ENCODE measurements around the gene CSRNP2. TPM values are rescaled to one million over a fixed set of nuclear protein-coding genes. Genes with fewer than 3 reads are reported as not detected.

CSRNP2 gene
- total RNA-seq, 2 experiments from 2014 or later: 11.7 to 30.1 TPM

DNA sequence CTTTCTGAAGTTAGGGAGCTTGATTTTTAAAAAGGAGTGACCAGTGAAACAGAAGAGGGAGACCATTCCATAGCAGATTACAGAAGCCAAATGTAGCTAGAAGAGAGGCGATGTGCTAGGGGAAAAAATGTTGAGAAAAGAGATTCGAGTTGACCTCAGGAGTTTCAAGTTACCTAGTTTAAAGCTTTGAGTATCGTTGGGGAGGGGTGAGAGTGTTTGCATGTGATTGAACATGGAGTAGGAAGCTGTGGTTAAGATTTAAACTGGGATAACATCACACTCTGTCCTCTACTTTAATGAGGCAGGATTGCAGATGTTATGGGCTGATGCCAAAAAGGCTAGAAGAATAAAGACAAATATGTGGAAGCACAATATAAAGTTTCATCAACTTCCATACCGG lies 31.6 kb downstream of the CSRNP2 start:
- intact Hi-C loops (cut with micrococcal nuclease; ENCODE audit: unreplicated experiment): no loop called here
- POLR2A ChIA-PET: interaction anchor here (0.8 to 1.2 kb wide), 3 partner anchors 10 to 26 kb away, joined by 3 read pairs; partner anchors contain the start of gene SLC11A2

DNA sequence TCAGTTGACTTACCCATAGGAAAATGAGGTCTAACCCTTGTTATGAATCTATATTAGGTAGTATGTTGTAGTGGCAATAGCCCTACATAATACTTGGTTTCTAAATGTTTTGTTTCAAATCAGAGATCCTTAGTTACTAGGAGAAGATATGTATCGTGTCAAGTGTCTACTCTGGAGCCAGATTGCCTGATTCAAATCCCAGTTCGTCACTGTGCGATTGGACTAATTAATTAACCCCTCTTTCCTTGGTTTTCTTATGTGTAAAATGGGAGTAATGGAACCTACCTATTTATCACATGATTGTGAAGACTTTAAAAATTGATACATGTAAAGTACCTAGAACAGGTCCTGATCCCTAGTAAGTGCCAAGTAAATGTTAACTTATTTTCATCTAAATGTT lies 33.9 kb downstream of the CSRNP2 start:
- no peaks in the 10 kb centered on the region for H3K9me3 ChIP-seq (ENCODE audit: low read length)
- BruUV-seq (replicated peaks): no TSS peak
- ChIA-PET CTCF (ENCODE audit: unreplicated experiment) (no interaction called here), POLR2A (interaction anchor here (0.6 to 1.3 kb wide), 5 partner anchors 12 to 301 kb away, joined by 3 to 7 read pairs (median 3); partner anchors contain the start of gene CSRNP2)
- no peaks in the 10 kb centered on the region for H3K9me2 ChIP-seq (ENCODE audit: insufficient read depth, low read length)
- no peak overlapping the region for H2AFZ ChIP-seq (ENCODE audit: low read length)
- TF ChIP-seq EZH2phosphoT487 (IDR thresholded peaks at IDR 0.05; ENCODE audit: borderline replicate concordance, low read depth, low read length): no peak
- TF ChIP-seq, protein P1, sequence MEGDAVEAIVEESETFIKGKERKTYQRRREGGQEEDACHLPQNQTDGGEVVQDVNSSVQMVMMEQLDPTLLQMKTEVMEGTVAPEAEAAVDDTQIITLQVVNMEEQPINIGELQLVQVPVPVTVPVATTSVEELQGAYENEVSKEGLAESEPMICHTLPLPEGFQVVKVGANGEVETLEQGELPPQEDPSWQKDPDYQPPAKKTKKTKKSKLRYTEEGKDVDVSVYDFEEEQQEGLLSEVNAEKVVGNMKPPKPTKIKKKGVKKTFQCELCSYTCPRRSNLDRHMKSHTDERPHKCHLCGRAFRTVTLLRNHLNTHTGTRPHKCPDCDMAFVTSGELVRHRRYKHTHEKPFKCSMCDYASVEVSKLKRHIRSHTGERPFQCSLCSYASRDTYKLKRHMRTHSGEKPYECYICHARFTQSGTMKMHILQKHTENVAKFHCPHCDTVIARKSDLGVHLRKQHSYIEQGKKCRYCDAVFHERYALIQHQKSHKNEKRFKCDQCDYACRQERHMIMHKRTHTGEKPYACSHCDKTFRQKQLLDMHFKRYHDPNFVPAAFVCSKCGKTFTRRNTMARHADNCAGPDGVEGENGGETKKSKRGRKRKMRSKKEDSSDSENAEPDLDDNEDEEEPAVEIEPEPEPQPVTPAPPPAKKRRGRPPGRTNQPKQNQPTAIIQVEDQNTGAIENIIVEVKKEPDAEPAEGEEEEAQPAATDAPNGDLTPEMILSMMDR (conservative IDR thresholded peaks at IDR 0.05; ENCODE audit: low read length): no peak
- no peak for DNase-seq (ENCODE audit: low spot score)
- H3K4me1 ChIP-seq (ENCODE audit: insufficient read depth, low read length, poor library complexity, severe bottlenecking): peaks cover 17% of the 10 kb centered on the region
- no peak overlapping the region for H3K27ac ChIP-seq (ENCODE audit: low read depth, low read length, poor library complexity, severe bottlenecking)
- H3K79me2 ChIP-seq (ENCODE audit: insufficient read depth, low read depth, low read length): peaks cover 20% of the 10 kb centered on the region
- intact Hi-C loops (cut with micrococcal nuclease; ENCODE audit: unreplicated experiment): loop anchor here (2.0 to 5.0 kb wide), 2 partner anchors 138 to 189 kb away; partner anchors contain the start of gene DAZAP2
- H3K4me2 ChIP-seq (ENCODE audit: low read length): peak overlapping the region; percentile 95
- peaks cover 41% of the 10 kb centered on the region for H3K36me3 ChIP-seq (ENCODE audit: insufficient read depth, low read length)
- peak overlapping the region; percentile 83 for H3K4me3 ChIP-seq (ENCODE audit: low read depth, low read length, poor library complexity, severe bottlenecking)
- no peaks in the 10 kb centered on the region for H4K20me1 ChIP-seq (ENCODE audit: insufficient read depth, low read length)

More for the DNA sequence above, 31.6 kb downstream of the CSRNP2 start:
- CTCF ChIA-PET (ENCODE audit: unreplicated experiment): no interaction called here
- peaks cover 63% of the 10 kb centered on the region for H3K36me3 ChIP-seq (ENCODE audit: insufficient read depth, low read length)
- no peak overlapping the region for H3K27ac ChIP-seq (ENCODE audit: low read depth, low read length, poor library complexity, severe bottlenecking)
- no peaks in the 10 kb centered on the region for H3K9me2 ChIP-seq (ENCODE audit: insufficient read depth, low read length)
- no peak overlapping the region for H3K4me3 ChIP-seq (ENCODE audit: low read depth, low read length, poor library complexity, severe bottlenecking)
- H2AFZ ChIP-seq (ENCODE audit: low read length): no peak overlapping the region
- no TSS peak for BruUV-seq (replicated peaks)
- H3K79me2 ChIP-seq (ENCODE audit: insufficient read depth, low read depth, low read length): peaks cover 20% of the 10 kb centered on the region
- DNase-seq (ENCODE audit: low spot score): no peak
- H3K9me3 ChIP-seq (ENCODE audit: low read length): no peaks in the 10 kb centered on the region
- H4K20me1 ChIP-seq (ENCODE audit: insufficient read depth, low read length): no peaks in the 10 kb centered on the region
- peaks cover 17% of the 10 kb centered on the region for H3K4me1 ChIP-seq (ENCODE audit: insufficient read depth, low read length, poor library complexity, severe bottlenecking)
- TF ChIP-seq, protein P1 (conservative IDR thresholded peaks at IDR 0.05; ENCODE audit: low read length): no peak
- H3K4me2 ChIP-seq (ENCODE audit: low read length): no peak overlapping the region

- Histone ChIP-seq H3K9me2 (ENCODE audit: insufficient read depth, low read length) (no peaks in the 10 kb centered on the region), H3K9me3 (ENCODE audit: low read length) (no peaks in the 10 kb centered on the region), H3K4me2 (ENCODE audit: low read length) (peak overlapping the region; percentile 95), H3K4me1 (ENCODE audit: insufficient read depth, low read length, poor library complexity, severe bottlenecking) (peaks cover 17% of the 10 kb centered on the region), H4K20me1 (ENCODE audit: insufficient read depth, low read length) (no peaks in the 10 kb centered on the region), H3K79me2 (ENCODE audit: insufficient read depth, low read depth, low read length) (peaks cover 20% of the 10 kb centered on the region), H3K27ac (ENCODE audit: low read depth, low read length, poor library complexity, severe bottlenecking) (peak overlapping the region; percentile 55), H2AFZ (ENCODE audit: low read length) (peak overlapping the region; percentile 48; the same call in 1 of the 2 replicates), H3K4me3 (ENCODE audit: low read depth, low read length, poor library complexity, severe bottlenecking) (peak overlapping the region; percentile 83), H3K36me3 (ENCODE audit: insufficient read depth, low read length) (peaks cover 34% of the 10 kb centered on the region)
- peak; percentile 41 for DNase-seq (ENCODE audit: low spot score)
- ChIA-PET CTCF (ENCODE audit: unreplicated experiment) (no interaction called here), POLR2A (interaction anchor here (0.5 to 1.4 kb wide), 7 partner anchors 9 to 302 kb away, joined by 3 to 7 read pairs (median 3); partner anchors contain the start of gene CSRNP2)
- TSS peak; percentile 77 for BruUV-seq (replicated peaks)
- intact Hi-C loops (cut with micrococcal nuclease; ENCODE audit: unreplicated experiment): loop anchor here (1.0 to 5.0 kb wide), 5 partner anchors 35 to 204 kb away; partner anchors contain the start of genes CSRNP2, DAZAP2 and POU6F1
- TF ChIP-seq, protein P1 (conservative IDR thresholded peaks at IDR 0.05; ENCODE audit: low read length): no peak
- no peak for TF ChIP-seq EZH2phosphoT487 (IDR thresholded peaks at IDR 0.05; ENCODE audit: borderline replicate concordance, low read depth, low read length)
These were observed 34.6 kb downstream of the CSRNP2 start for GRCh38 chr12:51048661-51049251.

All from OCI-LY7 (cell line).